GM12878 (cell line): ENCODE data around the gene FGFRL1. TPM values are rescaled to one million over a fixed set of nuclear protein-coding genes. Genes with fewer than 3 reads are reported as not detected.

ENCODE experiments used
- CEBPZ ChIP-seq: fragments of 150-350 bp; IDR thresholded peaks from 2 replicates; pipeline ENCODE4 v1.6.1; 2016; ENCODE audit warnings: low read depth, low read length
- ESRRA ChIP-seq: IDR thresholded peaks from 2 replicates; pipeline ENCODE4 v1.6.1; 2012; ENCODE audit warnings: mild to moderate bottlenecking, low read length, improper control_type of control experiment
- KDM1A ChIP-seq: fragments of 200-600 bp; sonication (generic); IDR thresholded peaks from 2 replicates; pipeline ENCODE4 v1.6.1; 2016; ENCODE audit warnings: borderline replicate concordance
- MEF2B ChIP-seq: fragments of 450-650 bp; IDR thresholded peaks from 2 replicates; pipeline ENCODE4 v1.6.1; 2018; ENCODE audit warnings: mild to moderate bottlenecking, moderate library complexity; ENCODE audit not compliant: partially characterized antibody, poor library complexity, severe bottlenecking
- MLLT1 ChIP-seq: fragments of 450-650 bp; IDR thresholded peaks from 2 replicates; pipeline ENCODE4 v1.6.1; 2016; ENCODE audit warnings: mild to moderate bottlenecking
- POLR2A ChIP-seq: IDR thresholded peaks from 2 replicates; pipeline ENCODE4 v1.6.1; 2011; ENCODE audit warnings: low read depth, mild to moderate bottlenecking, low read length
- POU2F2 ChIP-seq: IDR thresholded peaks from 3 replicates; pipeline ENCODE4 v1.6.1; 2011; ENCODE audit warnings: low read depth, mild to moderate bottlenecking, low read length, borderline replicate concordance
- SIX5 ChIP-seq: IDR thresholded peaks from 2 replicates; pipeline ENCODE4 v1.6.1; 2011; ENCODE audit warnings: mild to moderate bottlenecking, low read depth, low read length, moderate library complexity; ENCODE audit not compliant: severe bottlenecking
- SREBF1 ChIP-seq: IDR thresholded peaks from 2 replicates; pipeline ENCODE4 v1.6.1; 2012; ENCODE audit warnings: mild to moderate bottlenecking, low read length
- SUZ12 ChIP-seq: fragments of 200-600 bp; sonication (generic); IDR thresholded peaks from one replicate; pipeline ENCODE4 v1.6.1; 2018; ENCODE audit warnings: antibody characterized with exemption, mild to moderate bottlenecking; ENCODE audit not compliant: unreplicated experiment
- ZBED1 ChIP-seq: IDR thresholded peaks from 2 replicates; pipeline ENCODE4 v1.6.1; 2016; ENCODE audit warnings: borderline replicate concordance
- ZBTB11 ChIP-seq: fragments of 450-650 bp; formaldehyde crosslinking; IDR thresholded peaks from 2 replicates; pipeline ENCODE4 v1.5.0; 2022; ENCODE audit warnings: mild to moderate bottlenecking, missing genetic modification characterization
- ZNF687 ChIP-seq: fragments of 450-650 bp; IDR thresholded peaks from 2 replicates; pipeline ENCODE4 v1.6.1; 2017; ENCODE audit warnings: mild to moderate bottlenecking, moderate library complexity
- polyA plus RNA-seq, 11 experiments: library from polyadenylated mRNA; depleted of rRNA in 4 of 11; unstranded in 6 of 11; stranded (reverse) in 5 of 11; fragments of >200 nt; fragmentation: Nextera tagmentation in 4 of 11; fragmentation: Illumina TruSeq in 1 of 11; extraction: Ambion mirVana in 4 of 11; extraction: Trizol in 1 of 11; gene quantifications; 1 replicate in 1 of 11; 2 replicates in 10 of 11; pipeline versions ENCODE4 v1.2.1 to v1.2.3, GENCODE V29; 2011 to 2016; ENCODE audit warnings: inconsistent platforms in 2 of 11, missing spikeins in 2 of 11, low read depth in 1 of 11
- total RNA-seq, 4 experiments: library from RNA; depleted of rRNA in 3 of 4; stranded (reverse); fragments of >200 nt in 3 of 4; fragmentation: Illumina TruSeq in 1 of 4; extraction: Trizol in 1 of 4; gene quantifications; 2 replicates each; pipeline versions ENCODE4 v1.2.1 to v1.2.3, GENCODE V29; 2013 to 2021

Gene FGFRL1
- total and polyA plus RNA-seq, 10 of the 15 experiments (the other 5 are each of a cell fraction or from before 2014, with no cell fraction given) = 0.02 to 1.5 (median 0.29) TPM; not detected in 2

- TF ChIP-seq SUZ12 = no peak
- TF ChIP-seq ZNF687 = peak; percentile 80
- no peak for TF ChIP-seq MLLT1
- no peak; the same call in 2 of the 3 replicates for TF ChIP-seq POU2F2
- no peak for TF ChIP-seq SREBF1
- TF ChIP-seq ESRRA = peak; percentile 66; the same call in 1 of the 2 replicates
- no peak for TF ChIP-seq ZBED1
- TF ChIP-seq ZBTB11 (CRISPR knock-in tag) = no peak
- TF ChIP-seq MEF2B = peak; percentile 92
- TF ChIP-seq POLR2A = peak; percentile 16; the same call in 1 of the 2 replicates
- no peak for TF ChIP-seq SIX5
- TF ChIP-seq CEBPZ = no peak
- no peak for TF ChIP-seq KDM1A
Measured at GRCh38 chr4:1021386-1022050, 10.1 kb downstream of the FGFRL1 start (continued).
